Neural cell (in vitro differentiated cells): Measurements from ENCODE around the gene ITGA4.

Experiments used
- RAD21 ChIP-seq: fragments of 450-650 bp; conservative IDR thresholded peaks from 2 replicates; pipeline ENCODE4 v1.6.1; 2014; ENCODE audit warnings: antibody characterized with exemption, mild to moderate bottlenecking, moderate library complexity
- TAF1 ChIP-seq: IDR thresholded peaks from 2 replicates; pipeline ENCODE4 v1.6.1; 2012; ENCODE audit warnings: low read depth
- TF ChIP-seq, protein P1 (sequence below): fragments of 450-650 bp; IDR thresholded peaks from 2 replicates; pipeline ENCODE4 v1.5.1; 2014; ENCODE audit warnings: antibody characterized with exemption, mild to moderate bottlenecking, moderate library complexity; ENCODE audit not compliant: poor library complexity, severe bottlenecking

DNA sequence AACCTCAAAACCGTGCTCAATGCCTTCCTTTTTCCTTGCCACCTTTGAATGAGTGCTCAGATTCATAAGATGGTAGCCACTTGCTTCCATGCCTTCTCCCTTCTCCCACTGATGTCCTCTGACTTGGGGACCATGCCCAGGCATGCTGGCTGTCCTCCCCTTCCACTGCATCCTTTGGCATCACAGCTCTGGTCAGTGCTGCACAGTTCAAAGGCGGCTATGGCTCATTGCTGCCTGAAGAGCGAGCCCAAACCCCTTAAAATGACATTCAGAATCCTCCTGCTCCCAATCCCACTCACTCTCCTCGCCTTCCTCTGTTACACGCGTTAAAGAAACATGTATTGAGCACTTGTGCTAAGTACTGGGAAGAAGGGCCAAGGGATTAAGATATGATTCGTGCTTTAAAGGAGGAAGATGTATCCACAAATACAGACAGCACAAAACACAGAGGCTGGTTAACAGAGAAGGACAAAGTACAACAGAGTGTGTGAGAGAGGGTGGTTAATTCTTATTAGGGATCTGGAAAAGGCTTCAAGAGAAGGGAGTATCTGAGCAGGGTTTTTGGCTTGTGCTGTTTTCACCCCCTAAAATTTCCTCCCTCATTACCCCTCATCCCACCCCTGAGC is 118.0 kb downstream of the ITGA4 start:
- TF ChIP-seq, protein P1, sequence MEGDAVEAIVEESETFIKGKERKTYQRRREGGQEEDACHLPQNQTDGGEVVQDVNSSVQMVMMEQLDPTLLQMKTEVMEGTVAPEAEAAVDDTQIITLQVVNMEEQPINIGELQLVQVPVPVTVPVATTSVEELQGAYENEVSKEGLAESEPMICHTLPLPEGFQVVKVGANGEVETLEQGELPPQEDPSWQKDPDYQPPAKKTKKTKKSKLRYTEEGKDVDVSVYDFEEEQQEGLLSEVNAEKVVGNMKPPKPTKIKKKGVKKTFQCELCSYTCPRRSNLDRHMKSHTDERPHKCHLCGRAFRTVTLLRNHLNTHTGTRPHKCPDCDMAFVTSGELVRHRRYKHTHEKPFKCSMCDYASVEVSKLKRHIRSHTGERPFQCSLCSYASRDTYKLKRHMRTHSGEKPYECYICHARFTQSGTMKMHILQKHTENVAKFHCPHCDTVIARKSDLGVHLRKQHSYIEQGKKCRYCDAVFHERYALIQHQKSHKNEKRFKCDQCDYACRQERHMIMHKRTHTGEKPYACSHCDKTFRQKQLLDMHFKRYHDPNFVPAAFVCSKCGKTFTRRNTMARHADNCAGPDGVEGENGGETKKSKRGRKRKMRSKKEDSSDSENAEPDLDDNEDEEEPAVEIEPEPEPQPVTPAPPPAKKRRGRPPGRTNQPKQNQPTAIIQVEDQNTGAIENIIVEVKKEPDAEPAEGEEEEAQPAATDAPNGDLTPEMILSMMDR: no peak
- TF ChIP-seq RAD21 (no peak), TAF1 (no peak)
